Prostate gland (tissue), 2 donors: ENCODE data around the gene ZNF616.

Experiments
- CTCF ChIP-seq, 4 experiments: fragments of 200-600 bp in 2 of 4; fragments of 450-650 bp in 2 of 4; sonication (generic) in 2 of 4; IDR thresholded peaks; 1 replicate in 3 of 4; 2 replicates in 1 of 4; pipeline ENCODE4 v1.5.1; 2016 to 2019; ENCODE audit warnings: antibody characterized with exemption in 4 of 4, mild to moderate bottlenecking in 2 of 4, moderate library complexity in 2 of 4
- POLR2A ChIP-seq: fragments of 450-650 bp; IDR thresholded peaks from one replicate; pipeline ENCODE4 v1.6.1; 2016; ENCODE audit warnings: antibody characterized with exemption, mild to moderate bottlenecking

GRCh38 chr19:52094526-52095130 lies 45.1 kb downstream of the ZNF616 start:
- no peak for TF ChIP-seq CTCF (IDR thresholded peaks at IDR 0.05)
- TF ChIP-seq POLR2A, result no peak
